BLaER1 treated with 17β-estradiol and CSF1 and Interleukin-3, amounts not matched to agents 10 nM and 100 nM (cell line): ENCODE measurements around the gene RAB9A.
"Not testable (repeated sequence)": the region's sequence is repeated elsewhere in the genome, so short reads cannot be mapped to it uniquely, and the experiment has no call there.

Experiments used
- H3K27ac ChIP-seq, 11 experiments: shearing (Covaris generic); formaldehyde crosslinking; 2 replicates each; pipeline ENCODE4 v1.8.1; 2022
- H3K27me3 ChIP-seq, 11 experiments: shearing (Covaris generic); formaldehyde crosslinking; 2 replicates each; pipeline ENCODE4 v1.8.1; 2022
- H3K36me3 ChIP-seq, 11 experiments: shearing (Covaris generic); formaldehyde crosslinking; 2 replicates each; pipeline ENCODE4 v1.8.1; 2022
- H3K4me1 ChIP-seq, 10 experiments: shearing (Covaris generic); formaldehyde crosslinking; 2 replicates each; pipeline ENCODE4 v1.8.1; 2022
- H3K4me2 ChIP-seq, 11 experiments: shearing (Covaris generic); formaldehyde crosslinking; 2 replicates each; pipeline ENCODE4 v1.8.1; 2022
- H3K4me3 ChIP-seq, 10 experiments: shearing (Covaris generic); formaldehyde crosslinking; 2 replicates each; pipeline ENCODE4 v1.8.1; 2022
- H3K9ac ChIP-seq, 11 experiments: shearing (Covaris generic); formaldehyde crosslinking; 2 replicates each; pipeline ENCODE4 v1.8.1; 2022
- H3K9me3 ChIP-seq, 11 experiments: shearing (Covaris generic); formaldehyde crosslinking; replicated peaks in 1 of 11; 2 replicates each; pipeline ENCODE4 v1.8.1; 2022
- H4K20me1 ChIP-seq, 11 experiments: shearing (Covaris generic); formaldehyde crosslinking; 2 replicates each; pipeline ENCODE4 v1.8.1; 2022
- Cebpa-rat ChIP-seq, 11 experiments: shearing (Covaris generic); IDR thresholded peaks; 2 replicates each; pipeline ENCODE4 v1.8.1; 2022

The RAB9A gene

DNA sequence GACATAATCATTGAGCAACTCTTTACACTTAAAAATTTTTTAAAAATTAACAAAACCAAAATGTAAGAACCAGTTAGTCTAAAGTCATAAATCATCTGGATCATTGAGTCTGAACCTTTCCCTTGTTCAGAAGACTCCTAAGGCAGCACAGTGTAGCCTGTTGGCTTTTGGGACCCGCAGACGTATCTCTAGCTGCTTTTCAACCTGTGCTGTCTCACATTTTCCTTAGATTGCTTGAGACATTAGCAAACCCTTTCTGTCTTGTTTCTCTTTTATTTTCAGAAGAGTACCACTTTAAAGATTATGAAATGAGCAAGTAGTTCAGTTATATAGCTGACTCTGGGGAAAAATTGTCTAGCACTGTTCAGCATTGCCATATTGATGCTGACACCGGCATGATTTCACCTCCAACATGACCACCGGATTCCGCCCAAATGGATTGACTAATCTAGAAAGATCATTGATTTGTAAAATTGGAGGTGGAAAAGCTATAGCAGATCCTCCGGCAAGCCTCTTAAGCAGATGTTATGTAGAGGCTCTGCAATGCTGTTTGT, 27.1 kb upstream of the RAB9A start:
- H3K4me1 ChIP-seq: peaks cover 0 to 63% (median 4%) of the 10 kb centered on the region in 10 experiments; a peak in 9 of 20 replicates
- H3K36me3 ChIP-seq: peaks cover 0 to 16% (median 0%) of the 10 kb centered on the region in 11 experiments; a peak in 6 of 22 replicates
- H3K27ac ChIP-seq: no peak overlapping the region
- H3K4me2 ChIP-seq: peak overlapping the region in 1 of 11 experiments; percentile 14; a peak in 1 of 22 replicates
- no peak for TF ChIP-seq Cebpa-rat (IDR thresholded peaks at IDR 0.05)
- peaks cover 0 to 24% (median 5%) of the 10 kb centered on the region in 11 experiments; a peak in 10 of 22 replicates for H4K20me1 ChIP-seq
- H3K9ac ChIP-seq: peak overlapping the region in 1 of 11 experiments; percentile 34; a peak in 1 of 22 replicates
- H3K9me3 ChIP-seq: 0 out of 22 replicates have a peak, but pooled peaks cover 0 to 4% (median 0%) of the 10 kb centered on the region in 11 experiments
- H3K27me3 ChIP-seq: peaks cover 85 to 98% (median 94%) of the 10 kb centered on the region in 11 experiments
- no peak overlapping the region for H3K4me3 ChIP-seq

DNA sequence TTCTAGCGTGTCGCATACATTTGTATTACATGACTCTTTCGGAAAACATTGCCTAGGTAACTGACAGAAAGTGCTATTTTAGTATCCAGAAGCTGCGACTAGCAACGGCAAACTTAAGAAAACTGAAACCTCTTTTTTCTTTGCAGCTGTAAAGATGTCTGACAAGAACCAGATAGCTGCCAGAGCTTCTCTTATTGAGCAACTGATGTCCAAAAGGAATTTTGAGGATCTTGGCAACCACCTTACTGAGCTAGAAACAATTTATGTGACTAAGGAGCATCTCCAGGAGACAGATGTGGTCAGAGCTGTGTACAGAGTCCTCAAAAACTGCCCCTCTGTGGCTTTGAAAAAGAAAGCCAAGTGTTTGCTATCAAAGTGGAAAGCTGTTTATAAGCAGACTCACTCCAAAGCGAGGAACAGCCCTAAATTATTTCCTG, 26.6 kb upstream of the RAB9A start:
- H3K4me1 ChIP-seq: peaks cover 0 to 68% (median 4%) of the 10 kb centered on the region in 10 experiments; a peak in 9 of 20 replicates
- no peak for TF ChIP-seq Cebpa-rat (IDR thresholded peaks at IDR 0.05)
- peaks cover 0 to 24% (median 5%) of the 10 kb centered on the region in 11 experiments; a peak in 11 of 22 replicates for H4K20me1 ChIP-seq
- no peak overlapping the region for H3K9ac ChIP-seq
- H3K27me3 ChIP-seq: peaks cover 87 to 98% (median 94%) of the 10 kb centered on the region in 11 experiments
- H3K9me3 ChIP-seq: 0 out of 22 replicates have a peak, but pooled peaks cover 0 to 4% (median 0%) of the 10 kb centered on the region in 11 experiments
- H3K4me3 ChIP-seq: no peak overlapping the region
- H3K27ac ChIP-seq: no peak overlapping the region
- H3K4me2 ChIP-seq: 0 out of 22 replicates have a peak overlapping the region, but pooled peaks of 1 of the 11 experiments have one; percentile 14
- H3K36me3 ChIP-seq: peaks cover 0 to 16% (median 0%) of the 10 kb centered on the region in 11 experiments; a peak in 6 of 22 replicates

DNA sequence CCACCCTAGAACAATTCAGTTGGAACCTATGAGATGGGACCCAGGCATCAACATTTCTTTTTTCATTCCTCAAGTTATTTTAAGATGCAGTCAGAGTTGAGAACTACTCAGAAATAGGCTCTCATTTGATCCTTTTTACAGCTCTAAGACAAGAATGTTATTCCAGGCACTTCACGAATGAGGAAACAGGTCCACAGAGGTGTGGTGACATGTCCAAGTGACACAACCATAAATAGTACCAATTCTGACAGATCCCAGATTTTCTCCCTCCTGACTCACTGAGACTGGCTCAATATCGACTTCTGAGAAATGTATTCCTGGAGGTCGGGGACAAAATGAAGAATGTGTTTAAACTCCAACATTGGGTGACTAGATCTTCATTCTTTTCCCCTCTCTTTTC, 24.9 kb upstream of the RAB9A start:
- H3K4me2 ChIP-seq: peak overlapping the region in 1 of 11 experiments; percentile 50; a peak in 1 of 22 replicates
- H3K36me3 ChIP-seq: peaks cover 0 to 16% (median 0%) of the 10 kb centered on the region in 11 experiments; a peak in 6 of 22 replicates
- H3K9me3 ChIP-seq: 0 out of 22 replicates have a peak, but pooled peaks cover 0 to 4% (median 0%) of the 10 kb centered on the region in 11 experiments
- peaks cover 95 to 100% (median 99%) of the 10 kb centered on the region in 11 experiments for H3K27me3 ChIP-seq
- peak overlapping the region in 2 of 11 experiments; percentile 42 to 46; a peak in 3 of 22 replicates for H3K27ac ChIP-seq
- TF ChIP-seq Cebpa-rat (IDR thresholded peaks at IDR 0.05): no peak
- H4K20me1 ChIP-seq: peaks cover 0 to 30% (median 3%) of the 10 kb centered on the region in 11 experiments; a peak in 10 of 22 replicates
- peaks cover 0 to 67% (median 3%) of the 10 kb centered on the region in 10 experiments; a peak in 9 of 20 replicates for H3K4me1 ChIP-seq
- no peak overlapping the region for H3K4me3 ChIP-seq
- H3K9ac ChIP-seq: no peak overlapping the region

DNA sequence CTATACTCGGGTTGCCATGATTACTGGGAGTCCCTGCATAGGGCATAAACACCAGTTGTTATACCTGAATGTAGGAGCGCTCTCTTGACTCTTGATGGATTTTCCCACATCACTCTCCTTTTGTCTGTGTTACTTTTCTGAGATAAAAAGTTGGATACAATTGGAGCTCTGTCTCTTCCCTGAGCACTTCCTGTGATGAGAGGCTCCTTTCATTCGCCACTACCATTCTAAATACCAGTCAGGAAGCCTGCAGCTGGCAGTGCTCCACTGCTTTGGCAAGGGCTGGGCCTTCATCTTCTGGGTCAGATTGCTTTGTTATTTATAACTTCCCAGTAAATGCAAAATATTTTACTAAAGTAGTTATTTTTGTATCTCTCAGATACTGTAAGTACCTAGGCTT, 22.1 kb upstream of the RAB9A start:
- Histone ChIP-seq H3K9ac (no peak overlapping the region), H3K4me1 (peaks cover 0 to 63% (median 0%) of the 10 kb centered on the region in 10 experiments; a peak in 6 of 20 replicates)

DNA sequence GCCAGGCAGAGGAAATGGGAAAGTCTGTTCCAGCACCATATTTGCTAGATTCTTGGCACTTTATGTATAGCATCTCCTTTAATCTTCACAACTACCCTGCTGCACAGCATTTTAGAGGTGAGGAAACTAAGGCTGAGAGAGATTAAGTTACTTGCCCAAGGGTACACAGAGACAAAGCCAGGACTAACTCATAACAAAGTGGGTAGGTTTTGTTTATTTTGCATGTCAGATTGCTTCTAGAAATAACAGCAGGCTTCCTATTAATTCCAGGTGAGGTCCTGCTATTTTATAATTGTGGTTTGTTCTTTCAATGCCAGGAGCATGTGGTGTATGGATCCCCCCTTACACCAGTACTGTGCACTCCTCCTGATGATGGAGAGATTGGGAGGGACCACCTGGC, 21.0 kb upstream of the RAB9A start:
- no peak overlapping the region for H3K9ac ChIP-seq
- peaks cover 0 to 15% (median 4%) of the 10 kb centered on the region in 11 experiments; a peak in 11 of 22 replicates for H3K9me3 ChIP-seq
- peaks cover 0 to 30% (median under 1%) of the 10 kb centered on the region in 11 experiments; a peak in 10 of 22 replicates for H4K20me1 ChIP-seq
- peaks cover 0 to 11% (median 0%) of the 10 kb centered on the region in 11 experiments; a peak in 4 of 22 replicates for H3K36me3 ChIP-seq
- peaks cover 0 to 54% (median 0%) of the 10 kb centered on the region in 10 experiments; a peak in 6 of 20 replicates for H3K4me1 ChIP-seq
- H3K27ac ChIP-seq: no peak overlapping the region
- H3K27me3 ChIP-seq: peaks cover 99 to 100% (median 100%) of the 10 kb centered on the region in 11 experiments
- no peak for TF ChIP-seq Cebpa-rat (IDR thresholded peaks at IDR 0.05)
- H3K4me3 ChIP-seq: no peak overlapping the region
- no peak overlapping the region for H3K4me2 ChIP-seq

More for the DNA sequence above, 22.1 kb upstream of the RAB9A start:
- Histone ChIP-seq H4K20me1 (peaks cover 0 to 35% (median 3%) of the 10 kb centered on the region in 11 experiments; a peak in 10 of 22 replicates), H3K4me2 (peak overlapping the region in 2 of 11 experiments; percentile 31 to 50; a peak in 2 of 22 replicates), H3K9me3 (peaks cover 0 to 10% (median 4%) of the 10 kb centered on the region in 11 experiments; a peak in 4 of 22 replicates), H3K27me3 (peaks cover 99 to 100% (median 100%) of the 10 kb centered on the region in 11 experiments), H3K27ac (no peak overlapping the region), H3K4me3 (no peak overlapping the region), H3K36me3 (peaks cover 0 to 16% (median 0%) of the 10 kb centered on the region in 11 experiments; a peak in 5 of 22 replicates)
- no peak for TF ChIP-seq Cebpa-rat (IDR thresholded peaks at IDR 0.05)

DNA sequence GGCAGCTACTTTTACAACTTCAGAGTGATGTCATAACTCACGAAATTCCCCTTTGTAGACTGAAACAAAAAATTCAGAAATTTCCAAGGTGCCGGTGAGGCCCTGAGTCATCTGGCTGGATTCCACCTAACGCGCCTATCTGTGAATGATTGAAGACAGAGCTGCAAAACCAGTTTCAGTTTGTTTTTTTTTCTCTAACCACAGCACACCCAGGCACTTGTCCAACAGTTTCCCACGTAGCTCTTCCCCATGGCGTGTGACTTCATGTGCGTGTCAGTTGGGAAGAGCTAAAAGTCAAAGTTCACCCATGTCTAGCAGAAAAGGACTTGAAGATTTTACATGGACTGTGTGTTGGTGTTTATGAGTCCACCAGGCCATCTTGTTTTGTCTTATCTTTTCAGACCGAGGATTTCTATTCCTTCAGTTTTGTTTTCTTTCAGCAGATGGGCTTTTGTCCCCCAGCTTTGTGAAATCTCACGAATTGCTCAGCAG, 19.6 kb upstream of the RAB9A start:
- no peak overlapping the region for H3K27ac ChIP-seq

DNA sequence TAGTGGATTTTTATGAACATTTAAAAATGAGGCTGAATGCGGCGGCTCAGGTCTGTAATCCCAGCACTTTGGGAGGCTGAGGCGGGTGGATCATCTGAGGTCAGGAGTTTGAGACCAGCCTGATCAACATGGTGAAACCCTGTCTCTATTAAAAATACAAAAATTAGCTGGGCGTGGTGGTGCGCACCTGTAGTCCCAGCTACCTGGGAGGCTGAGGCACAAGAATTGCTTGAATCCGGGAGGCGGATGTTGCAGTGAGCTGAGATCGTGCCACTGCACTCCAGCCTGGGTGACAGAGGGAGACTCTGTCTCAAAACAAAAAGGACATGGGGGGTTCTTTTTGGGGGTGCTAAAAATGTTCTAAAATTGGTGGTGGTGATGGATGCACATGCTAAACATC, 19.2 kb upstream of the RAB9A start:
- H3K4me3 ChIP-seq, H3K9ac ChIP-seq, H3K36me3 ChIP-seq, H3K27ac ChIP-seq: not testable (repeated sequence)
- H3K4me1 ChIP-seq: peaks cover 0 to 39% (median 0%) of the 10 kb centered on the region in 10 experiments; a peak in 6 of 20 replicates
- H3K9me3 ChIP-seq: peaks cover 0 to 23% (median 9%) of the 10 kb centered on the region in 11 experiments; a peak in 13 of 22 replicates
- H3K4me2 ChIP-seq: peak overlapping the region in 1 of 11 experiments; percentile 40; a peak in 1 of 22 replicates
- peaks cover 89 to 91% (median 90%) of the 10 kb centered on the region in 11 experiments for H3K27me3 ChIP-seq
- H4K20me1 ChIP-seq: peaks cover 0 to 17% (median 0%) of the 10 kb centered on the region in 11 experiments; a peak in 7 of 22 replicates

More for the DNA sequence above, 19.6 kb upstream of the RAB9A start:
- Histone ChIP-seq H3K4me1 (peaks cover 0 to 44% (median 0%) of the 10 kb centered on the region in 10 experiments; a peak in 6 of 20 replicates), H3K4me2 (peak overlapping the region in 2 of 11 experiments; percentile 21 to 40; a peak in 2 of 22 replicates), H3K9me3 (peaks cover 0 to 23% (median 9%) of the 10 kb centered on the region in 11 experiments; a peak in 13 of 22 replicates), H3K27me3 (peaks cover 93 to 95% (median 94%) of the 10 kb centered on the region in 11 experiments), H4K20me1 (peaks cover 0 to 19% (median 0%) of the 10 kb centered on the region in 11 experiments; a peak in 7 of 22 replicates), H3K4me3 (no peak overlapping the region), H3K9ac (no peak overlapping the region), H3K36me3 (no peaks in the 10 kb centered on the region; a peak in 1 of 22 replicates)
- no peak for TF ChIP-seq Cebpa-rat (IDR thresholded peaks at IDR 0.05)

DNA sequence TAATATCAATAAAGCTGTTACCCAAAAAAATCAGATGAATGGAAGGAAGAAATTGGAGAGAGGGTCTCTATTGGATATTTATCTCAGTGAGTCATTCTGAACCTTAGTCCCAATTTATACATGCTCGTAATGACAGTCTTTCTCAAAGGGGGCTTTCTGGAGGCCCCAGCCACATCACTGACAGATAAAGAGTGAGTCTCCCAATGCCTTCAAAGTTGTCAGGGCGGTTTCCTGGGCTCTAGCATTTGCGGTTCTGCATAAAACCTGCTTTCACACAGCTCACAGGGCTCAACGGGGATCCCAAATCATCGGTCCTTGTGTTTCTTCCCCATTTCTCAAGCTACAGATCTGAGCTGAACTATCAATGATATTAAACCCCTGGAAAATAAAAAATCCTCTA, 18.7 kb upstream of the RAB9A start:
- TF ChIP-seq Cebpa-rat (IDR thresholded peaks at IDR 0.05): no peak
- Histone ChIP-seq H3K27me3 (peaks cover 87 to 91% (median 89%) of the 10 kb centered on the region in 11 experiments), H3K4me1 (peaks cover 0 to 35% (median 0%) of the 10 kb centered on the region in 10 experiments; a peak in 5 of 20 replicates), H4K20me1 (peaks cover 0 to 17% (median 0%) of the 10 kb centered on the region in 11 experiments; a peak in 7 of 22 replicates), H3K9ac (no peak overlapping the region), H3K27ac (no peak overlapping the region), H3K36me3 (no peaks in the 10 kb centered on the region), H3K9me3 (peaks cover 0 to 23% (median 9%) of the 10 kb centered on the region in 11 experiments; a peak in 14 of 22 replicates), H3K4me2 (no peak overlapping the region), H3K4me3 (no peak overlapping the region)
